T follicular helper cell (primary cell): ENCODE results near the gene CXorf65.

ENCODE experiments used
- DNase-seq: peaks from one replicate; pipeline ENCODE4 v3.0.0-alpha.2; 2020; ENCODE audit warnings: low read depth
- total RNA-seq, 2 experiments: gene quantifications; one replicate each; lab custom pipeline; 2026; lab: John Stamatoyannopoulos, UW

The CXorf65 gene
- 0.09 to 0.24 reads per million in 2 experiments for total RNA-seq

- DNase-seq: no peak
Observed at GRCh38 chrX:71106427-71106826, at the start of gene CXorf65. Gene CXorf65 (minus strand): TSS chrX:71106740. CDS start chrX:71106556, 184 bp downstream.

- no peak for DNase-seq
Observed at GRCh38 chrX:71154641-71155040, 48.1 kb upstream of the CXorf65 start.

GRCh38 chrX:71154196-71154595, 47.7 kb upstream of the CXorf65 start:
- no peak for DNase-seq

- no peak for DNase-seq
Observed at GRCh38 chrX:71151366-71151765, 44.8 kb upstream of the CXorf65 start.

- DNase-seq: no peak
Observed at GRCh38 chrX:71148278-71148663, 41.7 kb upstream of the CXorf65 start.

GRCh38 chrX:71147496-71148277, 41.1 kb upstream of the CXorf65 start:
- DNase-seq: no peak

GRCh38 chrX:71144651-71145050, 38.1 kb upstream of the CXorf65 start, which contains the start of gene NLGN3:
Gene NLGN3 (plus strand): TSS chrX:71144841. CDS start chrX:71147750, 2,909 bp downstream.
- no peak for DNase-seq

- no peak for DNase-seq
Observed at GRCh38 chrX:71143508-71143907, 37.0 kb upstream of the CXorf65 start.

GRCh38 chrX:71140440-71140839, 33.9 kb upstream of the CXorf65 start:
- no peak for DNase-seq

GRCh38 chrX:71131510-71131909, 25.0 kb upstream of the CXorf65 start:
- DNase-seq: no peak

- DNase-seq: peak; percentile 70
Observed at GRCh38 chrX:71128915-71129765, 22.6 kb upstream of the CXorf65 start.

- DNase-seq: no peak
Observed at GRCh38 chrX:71128166-71128833, 21.8 kb upstream of the CXorf65 start.

GRCh38 chrX:71118985-71119535, 12.5 kb upstream of the CXorf65 start:
- DNase-seq: no peak

- DNase-seq: peak; percentile 64
Observed at GRCh38 chrX:71118032-71118984, 11.8 kb upstream of the CXorf65 start, which contains the start of gene MED12. Gene MED12 (plus strand): TSS chrX:71118596. CDS start chrX:71118755, 159 bp downstream.

- no peak for DNase-seq
Observed at GRCh38 chrX:71117358-71117757, 10.8 kb upstream of the CXorf65 start.

GRCh38 chrX:71111921-71112431, 5.4 kb upstream of the CXorf65 start:
- no peak for DNase-seq

GRCh38 chrX:71111141-71111843, 4.8 kb upstream of the CXorf65 start, which contains the start of gene IL2RG:
Gene IL2RG (minus strand): TSS chrX:71111577. CDS start chrX:71111539, 38 bp downstream.
- peak; percentile 83 for DNase-seq

GRCh38 chrX:71109051-71109450, 2.5 kb upstream of the CXorf65 start:
- DNase-seq: no peak

GRCh38 chrX:71107762-71108360, 1.3 kb upstream of the CXorf65 start:
- no peak for DNase-seq
